HUES6 (cell line): ENCODE measurements around the gene ACSL3.

Experiments used
- H3K27ac ChIP-seq: 2 replicates; pipeline ENCODE4 v1.7.0; 2013; ENCODE audit warnings: low read depth, mild to moderate bottlenecking, low read length, inconsistent platforms
- H3K27me3 ChIP-seq: 2 replicates; pipeline ENCODE4 v1.6.1; 2013; ENCODE audit warnings: low read length; ENCODE audit not compliant: control insufficient read depth, insufficient read depth
- H3K36me3 ChIP-seq: 2 replicates; pipeline ENCODE4 v1.6.1; 2013; ENCODE audit warnings: low read length; ENCODE audit not compliant: control insufficient read depth, insufficient read depth
- H3K4me1 ChIP-seq: 2 replicates; pipeline ENCODE4 v1.6.1; 2013; ENCODE audit warnings: low read length; ENCODE audit not compliant: control insufficient read depth, insufficient read depth
- H3K4me3 ChIP-seq: 2 replicates; pipeline ENCODE4 v1.5.1; 2013; ENCODE audit warnings: low read depth, low read length
- H3K9ac ChIP-seq: one replicate; pipeline ENCODE4 v1.6.1; 2013; ENCODE audit warnings: mild to moderate bottlenecking, low read length
- H3K9me3 ChIP-seq: 2 replicates; pipeline ENCODE4 v1.6.1; 2013; ENCODE audit warnings: low read depth, low read length; ENCODE audit not compliant: control insufficient read depth, insufficient read depth

ACSL3 gene

GRCh38 chr2:222944552-222944951 lies 83.7 kb downstream of the ACSL3 start:
- H3K27ac ChIP-seq: no peak overlapping the region
- H3K27me3 ChIP-seq: no peaks in the 10 kb centered on the region
- H3K9me3 ChIP-seq: no peaks in the 10 kb centered on the region
- H3K4me3 ChIP-seq: no peak overlapping the region
- H3K9ac ChIP-seq: no peak overlapping the region
- peaks cover 15% of the 10 kb centered on the region; the same call in 1 of the 2 replicates for H3K4me1 ChIP-seq
- H3K36me3 ChIP-seq: peaks cover 17% of the 10 kb centered on the region

GRCh38 chr2:222944971-222945740 lies 84.3 kb downstream of the ACSL3 start:
- Histone ChIP-seq H3K27me3 (no peaks in the 10 kb centered on the region), H3K9me3 (no peaks in the 10 kb centered on the region), H3K4me1 (peaks cover 13% of the 10 kb centered on the region; the same call in 1 of the 2 replicates), H3K27ac (no peak overlapping the region), H3K4me3 (no peak overlapping the region), H3K9ac (no peak overlapping the region), H3K36me3 (peaks cover 13% of the 10 kb centered on the region)

- no peak overlapping the region for H3K27ac ChIP-seq
- peaks cover 6% of the 10 kb centered on the region for H3K36me3 ChIP-seq
- H3K4me1 ChIP-seq: peaks cover 13% of the 10 kb centered on the region; the same call in 1 of the 2 replicates
Observed at GRCh38 chr2:222945887-222946286, 85.1 kb downstream of the ACSL3 start.

GRCh38 chr2:222946700-222947287 lies 86.0 kb downstream of the ACSL3 start:
- Histone ChIP-seq H3K27ac (no peak overlapping the region), H3K4me1 (peaks cover 13% of the 10 kb centered on the region; the same call in 1 of the 2 replicates), H3K27me3 (no peaks in the 10 kb centered on the region), H3K9ac (no peak overlapping the region), H3K9me3 (no peaks in the 10 kb centered on the region), H3K36me3 (peaks cover under 1% of the 10 kb centered on the region; the same call in 1 of the 2 replicates), H3K4me3 (no peak overlapping the region)

More at GRCh38 chr2:222945887-222946286, 85.1 kb downstream of the ACSL3 start:
- Histone ChIP-seq H3K9me3 (no peaks in the 10 kb centered on the region), H3K9ac (no peak overlapping the region), H3K4me3 (no peak overlapping the region), H3K27me3 (no peaks in the 10 kb centered on the region)

- Histone ChIP-seq H3K4me3 (no peak overlapping the region), H3K36me3 (no peaks in the 10 kb centered on the region), H3K27ac (no peak overlapping the region), H3K4me1 (peaks cover 8% of the 10 kb centered on the region; the same call in 1 of the 2 replicates), H3K27me3 (no peaks in the 10 kb centered on the region), H3K9ac (no peak overlapping the region), H3K9me3 (peaks cover 4% of the 10 kb centered on the region; the same call in 1 of the 2 replicates)
Observed at GRCh38 chr2:222949073-222949472, 88.2 kb downstream of the ACSL3 start.

DNA sequence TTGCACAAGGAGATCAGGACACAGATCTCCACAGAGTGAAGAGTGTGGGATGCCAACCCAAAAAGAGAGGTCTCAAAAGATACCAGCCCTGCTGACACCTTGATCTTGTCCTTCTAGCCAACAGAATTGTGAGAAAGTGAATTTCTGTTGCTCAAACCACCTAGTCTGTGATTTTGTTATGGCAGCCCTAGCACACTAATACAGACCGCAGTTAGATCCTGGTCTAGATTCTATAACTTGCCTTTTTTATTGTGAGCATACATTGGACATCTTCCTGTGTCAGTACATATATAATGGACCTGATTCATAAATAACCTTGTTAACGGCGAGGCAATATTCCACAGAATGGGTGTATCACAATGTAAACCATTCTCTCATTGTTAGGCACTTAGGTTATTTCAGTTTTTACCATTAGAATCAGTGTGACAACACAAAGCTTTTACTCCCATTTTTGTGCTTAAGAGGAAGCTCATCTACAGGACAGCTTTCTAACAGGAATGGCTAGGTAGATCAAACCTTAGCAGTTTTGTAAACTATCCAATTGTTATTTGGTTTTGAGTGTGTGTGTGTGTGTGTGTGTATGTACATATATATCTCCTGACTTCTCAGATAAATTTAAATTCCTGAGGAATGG lies 89.0 kb downstream of the ACSL3 start:
- Histone ChIP-seq H3K27me3 (no peaks in the 10 kb centered on the region), H3K9ac (no peak overlapping the region), H3K4me1 (peaks cover 3% of the 10 kb centered on the region; the same call in 1 of the 2 replicates), H3K9me3 (peaks cover 4% of the 10 kb centered on the region; the same call in 1 of the 2 replicates), H3K4me3 (no peak overlapping the region), H3K36me3 (no peaks in the 10 kb centered on the region), H3K27ac (no peak overlapping the region)

GRCh38 chr2:222950638-222951285 lies 89.9 kb downstream of the ACSL3 start:
- peaks cover 4% of the 10 kb centered on the region; the same call in 1 of the 2 replicates for H3K9me3 ChIP-seq
- H3K4me1 ChIP-seq: no peaks in the 10 kb centered on the region
- H3K9ac ChIP-seq: no peak overlapping the region
- no peak overlapping the region for H3K4me3 ChIP-seq
- no peak overlapping the region for H3K27ac ChIP-seq
- H3K36me3 ChIP-seq: no peaks in the 10 kb centered on the region
- no peaks in the 10 kb centered on the region for H3K27me3 ChIP-seq

DNA sequence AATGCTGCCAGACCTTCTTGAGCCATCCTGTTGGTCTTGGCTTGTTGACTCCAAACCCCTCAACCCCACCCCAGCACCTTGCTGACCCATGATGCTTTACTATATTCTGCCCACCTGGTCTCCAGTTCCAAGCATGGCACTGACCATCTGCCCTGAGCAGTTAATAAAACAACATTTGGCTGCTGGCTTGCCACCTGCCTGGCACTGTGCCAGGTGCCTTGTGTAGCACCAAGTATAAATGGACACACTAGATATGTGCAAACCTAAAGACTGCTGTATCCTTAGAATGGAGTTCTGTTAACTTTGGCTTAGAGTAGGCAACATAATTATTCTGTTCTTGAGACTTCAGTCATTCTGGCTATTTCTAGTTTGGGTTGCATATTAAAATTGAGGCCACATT lies 91.4 kb downstream of the ACSL3 start:
- H3K27ac ChIP-seq: no peak overlapping the region
- peaks cover 4% of the 10 kb centered on the region for H3K9me3 ChIP-seq
- H3K9ac ChIP-seq: no peak overlapping the region
- H3K4me3 ChIP-seq: no peak overlapping the region
- no peaks in the 10 kb centered on the region for H3K27me3 ChIP-seq
- H3K36me3 ChIP-seq: no peaks in the 10 kb centered on the region
- no peaks in the 10 kb centered on the region for H3K4me1 ChIP-seq

DNA sequence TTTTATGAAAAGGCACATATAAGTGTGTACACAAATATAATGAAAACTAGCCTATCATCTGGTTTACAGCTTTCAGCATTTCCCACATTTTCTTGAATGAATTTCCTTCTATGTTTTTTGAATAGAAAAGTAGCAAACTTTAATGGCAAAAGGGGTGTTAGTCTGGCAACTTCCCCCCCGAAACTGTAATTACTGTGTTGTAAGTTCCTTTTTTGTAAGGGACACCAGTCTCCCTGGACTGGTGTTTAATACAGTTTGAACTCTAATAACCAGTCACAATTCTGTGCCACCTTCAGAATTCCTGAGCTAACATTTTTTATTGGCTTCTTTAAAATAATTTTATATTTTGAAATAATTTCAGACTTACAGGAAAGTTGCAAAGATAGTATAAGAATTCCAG lies 94.2 kb downstream of the ACSL3 start:
- no peaks in the 10 kb centered on the region for H3K27me3 ChIP-seq
- H3K9ac ChIP-seq: no peak overlapping the region
- no peak overlapping the region for H3K4me3 ChIP-seq
- no peak overlapping the region for H3K27ac ChIP-seq
- peaks cover 18% of the 10 kb centered on the region for H3K4me1 ChIP-seq
- H3K9me3 ChIP-seq: peaks cover 4% of the 10 kb centered on the region
- no peaks in the 10 kb centered on the region for H3K36me3 ChIP-seq

- Histone ChIP-seq H3K27me3 (no peaks in the 10 kb centered on the region), H3K36me3 (no peaks in the 10 kb centered on the region), H3K4me1 (peaks cover 19% of the 10 kb centered on the region), H3K4me3 (no peak overlapping the region), H3K9ac (peak overlapping the region; percentile 43), H3K27ac (peak overlapping the region; percentile 10; the same call in 1 of the 2 replicates), H3K9me3 (peaks cover 15% of the 10 kb centered on the region; the same call in 1 of the 2 replicates)
Observed at GRCh38 chr2:222959358-222959757, 98.5 kb downstream of the ACSL3 start.
